GM19193 (cell line): Measurements from ENCODE around the gene MID1IP1.

Source experiments
- POLR2A ChIP-seq: IDR thresholded peaks from 4 replicates; pipeline ENCODE4 v1.6.1; 2011; ENCODE audit not compliant: insufficient read depth, insufficient read length; ENCODE audit errors: extremely low read depth

Gene MID1IP1

GRCh38 chrX:38804682-38805431 lies 3.6 kb downstream of the MID1IP1 start:
- TF ChIP-seq POLR2A, result peak; percentile 16

- TF ChIP-seq POLR2A, result peak; percentile 18
These were observed 4.5 kb downstream of the MID1IP1 start for GRCh38 chrX:38805432-38806389.

GRCh38 chrX:38806875-38807621 lies 5.8 kb downstream of the MID1IP1 start:
- no peak for TF ChIP-seq POLR2A

- no peak for TF ChIP-seq POLR2A
These were observed 6.6 kb downstream of the MID1IP1 start for GRCh38 chrX:38807873-38808272.

GRCh38 chrX:38811515-38812243 lies 10.4 kb downstream of the MID1IP1 start:
- no peak for TF ChIP-seq POLR2A

- no peak for TF ChIP-seq POLR2A
These were observed 14.9 kb downstream of the MID1IP1 start for GRCh38 chrX:38816155-38816554.

GRCh38 chrX:38817004-38817703 lies 15.9 kb downstream of the MID1IP1 start:
- TF ChIP-seq POLR2A, result no peak

GRCh38 chrX:38819163-38819562 lies 17.9 kb downstream of the MID1IP1 start:
- no peak for TF ChIP-seq POLR2A

GRCh38 chrX:38819709-38820108 lies 18.4 kb downstream of the MID1IP1 start:
- no peak for TF ChIP-seq POLR2A

GRCh38 chrX:38820751-38821150 lies 19.5 kb downstream of the MID1IP1 start:
- TF ChIP-seq POLR2A, result no peak

- TF ChIP-seq POLR2A, result no peak
These were observed 22.9 kb downstream of the MID1IP1 start for GRCh38 chrX:38824176-38824575.

- no peak for TF ChIP-seq POLR2A
These were observed 30.7 kb downstream of the MID1IP1 start for GRCh38 chrX:38831949-38832348.

- no peak for TF ChIP-seq POLR2A
These were observed 36.1 kb downstream of the MID1IP1 start for GRCh38 chrX:38837389-38837788.

- no peak for TF ChIP-seq POLR2A
These were observed 38.0 kb downstream of the MID1IP1 start for GRCh38 chrX:38839277-38839676.
